Aorta (tissue), 5 donors: ENCODE measurements around the gene TBX2. TPM values are rescaled to one million over a fixed set of nuclear protein-coding genes. Genes with fewer than 3 reads are reported as not detected.
A peak's percentile ranks its signal among the peaks of the same experiment; 100 is the strongest.
"Not testable (repeated sequence)": the region's sequence is repeated elsewhere in the genome, so short reads cannot be mapped to it uniquely, and the experiment has no call there.

Experiments
- ATAC-seq: fragments of 200-7000 bp; cut with Tn5 transposase; one replicate; pipeline ENCODE4 v1.9.1; 2022; ENCODE audit warnings: moderate library complexity; ENCODE audit not compliant: low FRiP score
- DNase-seq, 2 donors: peaks; one replicate each; pipeline ENCODE4 v3.0.0-alpha.2; 2020
- H3K27ac ChIP-seq, 2 donors: one replicate each; pipeline ENCODE4 v1.5.1; 2013; ENCODE audit warnings: low read length in 2 of 2, mild to moderate bottlenecking in 2 of 2, moderate library complexity in 2 of 2, control low read depth in 1 of 2, inconsistent platforms in 1 of 2, low read depth in 1 of 2
- H3K27me3 ChIP-seq, 2 donors: one replicate each; pipeline ENCODE4 v1.6.1; 2013; ENCODE audit warnings: control low read depth in 1 of 2, low read length in 1 of 2, mild to moderate bottlenecking in 1 of 2, moderate library complexity in 1 of 2; ENCODE audit not compliant: insufficient read depth in 2 of 2, control insufficient read depth in 1 of 2
- H3K36me3 ChIP-seq, 2 donors: one replicate each; pipeline ENCODE4 v1.6.1; 2013; ENCODE audit warnings: control low read depth in 1 of 2, low read length in 1 of 2, mild to moderate bottlenecking in 1 of 2; ENCODE audit not compliant: insufficient read depth in 2 of 2, control insufficient read depth in 1 of 2
- H3K4me1 ChIP-seq, 2 donors: one replicate each; pipeline ENCODE4 v1.6.1; 2013; ENCODE audit warnings: low read length in 2 of 2, control low read depth in 1 of 2, mild to moderate bottlenecking in 1 of 2, moderate library complexity in 1 of 2; ENCODE audit not compliant: insufficient read depth in 2 of 2, control insufficient read depth in 1 of 2
- H3K4me3 ChIP-seq, 2 donors: one replicate each; pipeline ENCODE4 v1.5.1; 2013; ENCODE audit warnings: low read length in 2 of 2, control low read depth in 1 of 2, mild to moderate bottlenecking in 1 of 2
- H3K9me3 ChIP-seq: one replicate; pipeline ENCODE4 v1.6.1; 2013; ENCODE audit warnings: mild to moderate bottlenecking, low read length; ENCODE audit not compliant: control insufficient read depth
- WGBS, 2 donors: extraction: QIAGEN DNeasy Blood & Tissue Kit; methylation state at CpG; one replicate each; pipeline ENCODE4 v1.1.7; 2013; 5-methylcytosine and 5-hydroxymethylcytosine counted together
- intact Hi-C, 2 donors: fragments of 100-400 bp; cut with DNase I; formaldehyde crosslinking; loops; one replicate each; pipeline versions ENCODE4 v1.14.2 to v1.15.0; 2022
- long read RNA-seq, 2 donors: library from polyadenylated mRNA; unstranded; transcript quantifications; one replicate each; pipeline ENCODE4 v2.0.0, GENCODE V29; 2020 to 2021
- polyA plus RNA-seq, 2 donors: library from polyadenylated mRNA; stranded (reverse); fragments of 200-250 nt; gene quantifications; one replicate each; pipeline ENCODE4 v1.2.3, GENCODE V29; 2013
- total RNA-seq, 2 donors: library from RNA; stranded (reverse); fragmentation: NEBNext Ultra II Directional; extraction: Animal tissue kit (Norgen Biotek cat#: 25700); gene quantifications; one replicate each; pipeline ENCODE4 v1.2.1, GENCODE V29; 2021
- donor health status: healthy with polysubstance abuse.
- donor health status: Bipolar disorder and iron deficiency.
- donor health status: DM: no; HTN: no; CAD: no.
- donor health status: DM: no; HTN: no; CAD: no.
- donor health status: DM: yes; HTN: yes; CAD: no.

The TBX2 gene
- total RNA-seq: 10 to 100 TPM; 28.9 to 42.6 TPM
- polyA plus RNA-seq: 100 to 1,000 TPM in 1 of 2 donors, 10 to 100 TPM in 1; 11.5 to 116 TPM
- long read RNA-seq, donor 1, partial matches to known transcripts: 7 of 10 reads
- long read RNA-seq, donor 1, other reads (novel, unspliced or antisense): 3 of 10 reads
- long read RNA-seq, donor 2, transcript TBX2-201 (7 exons, 3,339 nt): major isoform, 27 of 46 reads
- long read RNA-seq, donor 2, partial matches to known transcripts: 8 of 46 reads
- long read RNA-seq, donor 2, other reads (novel, unspliced or antisense): 11 of 46 reads

DNA sequence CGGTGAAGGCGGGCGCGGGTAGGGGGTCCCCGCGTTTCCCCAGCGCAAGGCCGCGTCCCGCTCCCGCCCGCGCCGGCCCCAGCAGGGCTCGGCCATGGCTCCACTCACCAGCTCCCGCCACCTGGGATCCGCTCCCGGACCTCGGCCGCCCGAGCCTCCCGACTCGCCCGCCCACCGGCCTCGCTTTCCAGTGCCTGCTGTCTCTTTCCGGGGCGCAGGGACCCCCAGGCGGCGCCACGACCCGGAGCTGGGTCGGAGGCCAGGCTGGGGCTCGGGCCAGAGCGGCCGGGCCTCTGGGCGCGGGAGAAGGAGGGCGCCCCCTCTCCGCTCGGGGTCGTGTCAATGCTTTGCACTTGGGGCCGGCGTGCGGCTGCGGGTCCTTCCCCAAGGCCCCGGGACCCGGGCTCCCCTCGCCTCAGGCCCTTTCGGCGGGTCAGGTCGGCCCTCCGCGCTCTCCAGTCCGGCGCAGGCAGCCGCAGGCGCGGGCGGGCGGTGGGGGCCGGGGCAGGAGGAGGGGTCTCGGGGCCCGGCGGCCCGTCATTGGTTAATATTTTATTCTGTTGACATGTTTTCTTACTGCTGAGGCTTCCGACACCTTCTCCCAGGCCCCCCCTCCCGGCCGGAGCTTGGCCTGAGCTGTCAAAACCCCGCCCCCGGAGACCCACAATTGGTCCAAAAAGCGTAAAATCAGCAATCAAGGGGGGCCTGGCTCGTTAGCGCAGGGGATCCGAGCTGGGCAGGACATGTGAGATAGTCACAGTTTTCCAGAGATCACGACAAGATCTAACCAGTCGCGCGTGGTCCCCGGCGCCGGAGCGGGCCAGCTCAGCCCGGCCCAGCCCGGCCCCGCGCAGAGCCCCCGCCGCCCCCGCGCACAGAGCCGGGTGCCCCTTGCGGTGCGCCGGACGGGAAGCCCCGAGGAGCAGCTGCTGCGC is at the start of gene TBX2:
TSS of gene TBX2 (plus strand) at position 713 of the 935 bp plus-strand sequence. CDS start 334 bp downstream, outside the sequence.
- Histone ChIP-seq H3K27me3 (no peaks in the 10 kb centered on the region), H3K36me3 (no peaks in the 10 kb centered on the region), H3K9me3 (no peaks in the 10 kb centered on the region), H3K4me3 (peak within 1 kb of the TSS; percentile 86 to 87), H3K4me1 (no peaks in the 10 kb centered on the region), H3K27ac (peak within 1 kb of the TSS; percentile 60 to 68)
- intact Hi-C loops: loop anchor here (5.0 to 10.0 kb wide), 9 partner anchors 87 to 675 kb away; no protein-coding TSS in a partner anchor
- peak; percentile 47 for ATAC-seq
- 1% methylated on average over 89 to 98 of the region's 98 CpGs for WGBS, 2 donors
- peak; percentile 92 to 93 for DNase-seq

GRCh38 chr17:61351745-61352407 is 47.8 kb upstream of the TBX2 start:
- H3K9me3 ChIP-seq: no peaks in the 10 kb centered on the region
- no peak overlapping the region for H3K27ac ChIP-seq
- no peaks in the 10 kb centered on the region for H3K27me3 ChIP-seq
- no peaks in the 10 kb centered on the region for H3K4me1 ChIP-seq
- no peaks in the 10 kb centered on the region for H3K36me3 ChIP-seq
- WGBS, 2 donors: 84 to 88% methylated on average over 5 of the region's 5 CpGs
- DNase-seq (no peak), ATAC-seq (no peak)
- intact Hi-C loops: no loop called here
- no peak overlapping the region for H3K4me3 ChIP-seq

DNA sequence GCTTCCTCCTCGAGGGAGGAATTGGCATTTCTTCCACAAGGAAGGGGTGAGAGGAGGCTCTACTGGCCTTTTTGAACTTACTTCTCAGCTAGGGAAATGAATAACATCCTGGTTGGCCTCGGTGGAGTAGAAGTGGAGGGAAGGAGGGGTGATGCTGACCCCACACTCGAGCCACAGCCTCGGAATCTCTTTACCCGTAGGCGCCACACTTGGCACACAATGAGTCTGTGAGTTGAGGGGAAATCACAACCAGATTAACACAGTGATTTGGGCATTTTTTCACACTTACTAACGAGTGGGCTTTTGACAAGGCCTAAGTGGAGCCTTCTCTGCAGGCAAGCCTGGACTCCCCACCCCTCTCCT is 47.3 kb upstream of the TBX2 start:
- DNase-seq: no peak
- 70 to 78% methylated on average over 7 of the region's 7 CpGs for WGBS, 2 donors
- Histone ChIP-seq H3K27ac (no peak overlapping the region), H3K9me3 (no peaks in the 10 kb centered on the region), H3K4me3 (no peak overlapping the region), H3K36me3 (no peaks in the 10 kb centered on the region), H3K27me3 (no peaks in the 10 kb centered on the region), H3K4me1 (no peaks in the 10 kb centered on the region)
- ATAC-seq: no peak
- intact Hi-C loops: no loop called here

DNA sequence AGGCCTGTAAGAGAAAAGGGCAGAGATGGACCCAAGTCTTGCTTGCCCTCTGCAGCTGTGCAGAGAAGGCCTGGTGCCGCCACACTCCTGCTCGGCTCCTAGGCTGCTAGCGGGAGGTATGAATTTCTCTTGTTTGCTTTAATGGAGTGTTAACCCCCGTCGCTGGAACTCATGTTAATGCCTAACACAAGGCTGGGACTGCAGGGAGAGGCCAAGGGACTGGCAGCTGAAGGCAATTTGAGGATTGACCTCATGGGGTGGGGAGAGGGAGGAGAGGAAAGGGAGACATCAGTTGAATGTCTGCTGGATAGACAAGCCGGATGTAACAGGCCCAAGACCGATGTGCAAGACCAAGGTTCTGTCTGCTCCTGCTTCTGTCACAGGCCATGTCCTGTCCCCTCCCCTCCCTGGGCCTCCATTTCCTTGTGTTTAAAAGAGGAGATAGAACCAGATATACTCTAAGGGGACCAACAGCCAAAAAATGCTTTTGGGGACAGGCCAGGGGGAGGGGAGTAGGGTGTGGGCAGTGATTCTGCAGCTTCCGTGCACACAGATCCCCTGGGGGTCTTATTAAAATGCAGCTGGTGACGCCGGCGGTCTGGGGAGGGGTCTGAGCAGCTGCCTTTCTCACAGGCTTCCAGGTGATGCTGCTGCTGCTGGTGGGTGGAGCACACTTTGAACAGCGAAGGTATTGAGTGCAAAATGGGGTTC is 46.7 kb upstream of the TBX2 start:
- DNase-seq (no peak), ATAC-seq (no peak)
- intact Hi-C loops: no loop called here
- Histone ChIP-seq H3K27ac (no peak overlapping the region), H3K4me3 (no peak overlapping the region), H3K27me3 (no peaks in the 10 kb centered on the region), H3K4me1 (no peaks in the 10 kb centered on the region), H3K9me3 (no peaks in the 10 kb centered on the region), H3K36me3 (no peaks in the 10 kb centered on the region)
- 93 to 94% methylated on average over 12 of the region's 12 CpGs for WGBS, 2 donors

- no peaks in the 10 kb centered on the region for H3K9me3 ChIP-seq
- intact Hi-C loops: no loop called here
- no peak for ATAC-seq
- H3K27ac ChIP-seq: no peak overlapping the region
- WGBS, 2 donors: 97 to 98% methylated on average over 12 of the region's 12 CpGs
- no peaks in the 10 kb centered on the region for H3K27me3 ChIP-seq
- H3K36me3 ChIP-seq: no peaks in the 10 kb centered on the region
- no peaks in the 10 kb centered on the region for H3K4me1 ChIP-seq
- DNase-seq: no peak
- H3K4me3 ChIP-seq: no peak overlapping the region
These were observed 46.0 kb upstream of the TBX2 start for GRCh38 chr17:61353615-61354014.

GRCh38 chr17:61354895-61355874 is 44.5 kb upstream of the TBX2 start:
- H3K9me3 ChIP-seq: no peaks in the 10 kb centered on the region
- no peaks in the 10 kb centered on the region for H3K36me3 ChIP-seq
- H3K4me1 ChIP-seq: no peaks in the 10 kb centered on the region
- intact Hi-C loops: no loop called here
- no peaks in the 10 kb centered on the region for H3K27me3 ChIP-seq
- ATAC-seq (no peak), DNase-seq (no peak)
- WGBS, 2 donors: 96 to 97% methylated on average over 10 of the region's 10 CpGs
- H3K4me3 ChIP-seq: no peak overlapping the region
- H3K27ac ChIP-seq: no peak overlapping the region

- H3K27me3 ChIP-seq, intact Hi-C loops, H3K36me3 ChIP-seq, DNase-seq, H3K4me3 ChIP-seq, H3K9me3 ChIP-seq, ATAC-seq, H3K4me1 ChIP-seq, H3K27ac ChIP-seq: not testable (repeated sequence)
- 72 to 92% methylated on average over 3 of the region's 3 CpGs for WGBS, 2 donors
These were observed 42.6 kb upstream of the TBX2 start for GRCh38 chr17:61357061-61357460.
